D341Med (cell line): ENCODE measurements around the gene OXER1.

Source experiments
- DNase-seq: peaks from one replicate; pipeline ENCODE4 v3.0.0; 2012; ENCODE audit warnings: low spot score

OXER1 gene

DNA sequence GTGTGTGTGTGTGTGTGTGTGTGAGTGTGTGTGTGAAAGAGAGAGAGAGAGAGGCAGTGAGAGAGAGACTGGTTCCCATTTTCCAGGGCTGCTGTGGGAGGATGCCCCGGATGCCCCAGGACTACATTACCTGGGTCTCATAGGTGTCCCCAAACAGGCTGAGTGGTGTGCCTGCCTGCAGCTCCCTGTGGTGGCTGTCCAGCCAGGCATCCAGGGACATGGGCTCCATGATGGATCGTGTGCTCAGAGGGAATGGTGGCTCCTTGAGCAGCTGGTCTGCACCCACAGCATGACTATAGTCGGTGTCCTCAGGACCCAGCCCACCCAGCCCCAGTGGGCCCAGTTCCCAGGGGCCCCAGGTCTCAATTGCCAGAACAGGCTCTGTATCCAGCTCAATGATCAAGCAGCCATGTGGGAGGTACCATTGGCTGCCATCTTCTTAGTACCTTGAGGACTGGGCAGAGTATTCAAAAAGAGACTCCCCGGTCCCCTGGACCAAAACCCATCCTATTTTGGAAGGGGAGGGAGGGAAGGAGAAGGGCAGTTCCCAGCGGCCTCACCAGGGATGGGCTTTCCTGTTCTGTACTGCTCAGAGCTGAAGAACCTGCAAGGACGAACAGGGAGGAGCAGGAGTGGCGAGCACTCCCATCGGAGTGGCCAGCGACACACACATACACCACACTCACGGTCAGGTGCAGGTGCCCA, 5.8 kb upstream of the OXER1 start:
- no peak for DNase-seq

DNA sequence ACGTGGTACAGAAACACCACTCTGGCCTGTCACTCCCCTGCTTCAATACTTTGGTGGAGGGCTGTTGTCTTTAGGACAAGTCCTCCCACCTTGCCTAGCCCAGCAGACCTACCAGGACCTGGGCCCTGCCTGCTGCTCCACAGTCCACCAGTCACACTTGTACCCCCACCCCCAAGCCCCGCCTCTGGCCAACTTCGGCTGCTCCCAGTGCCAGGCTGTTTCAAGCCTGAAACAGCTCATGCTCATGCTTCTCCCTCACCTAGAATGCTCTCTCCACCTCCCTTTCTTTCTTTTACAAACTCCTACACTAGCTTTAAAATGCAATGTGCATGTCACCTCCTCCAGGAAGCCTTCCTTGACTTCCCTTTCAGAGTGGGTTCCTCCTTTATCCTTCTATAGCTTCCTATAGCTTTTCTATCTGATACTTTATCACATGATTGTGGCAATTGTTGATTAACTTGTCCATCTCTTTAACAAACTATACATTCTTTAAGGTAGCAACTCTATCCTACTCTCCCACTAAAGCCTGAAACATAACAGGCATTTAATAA, 4.8 kb upstream of the OXER1 start:
- no peak for DNase-seq

- no peak for DNase-seq
These were observed 4.2 kb upstream of the OXER1 start for GRCh38 chr2:42767899-42768705.

- DNase-seq = no peak
These were observed 3.4 kb upstream of the OXER1 start for GRCh38 chr2:42767080-42767898.

- DNase-seq = no peak
These were observed 1.8 kb upstream of the OXER1 start for GRCh38 chr2:42765686-42766085.

DNA sequence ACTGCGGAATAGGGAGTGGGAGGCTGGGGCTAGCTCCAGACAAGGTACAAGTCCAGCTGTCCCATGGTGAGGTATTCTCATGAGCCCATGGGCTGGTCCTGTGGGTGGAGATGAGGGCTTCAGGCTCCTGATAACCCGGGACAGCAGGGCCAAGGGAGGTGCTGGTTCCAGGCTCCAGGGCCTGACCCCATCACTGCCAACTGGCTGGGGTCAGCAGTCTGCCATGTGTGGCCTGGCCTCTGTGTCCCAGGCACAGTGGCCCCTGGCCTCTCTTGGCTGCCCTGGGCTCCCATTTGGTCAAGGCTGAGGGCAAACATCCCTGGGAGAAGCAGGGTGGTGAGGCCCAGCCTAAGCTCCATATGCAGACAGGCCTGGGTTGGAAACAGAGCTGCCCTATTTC, 966 bp upstream of the OXER1 start:
- DNase-seq = no peak

GRCh38 chr2:42762823-42763804, 821 bp downstream of the OXER1 start:
- no peak for DNase-seq

GRCh38 chr2:42762155-42762554, 1.8 kb downstream of the OXER1 start:
- DNase-seq = no peak

DNA sequence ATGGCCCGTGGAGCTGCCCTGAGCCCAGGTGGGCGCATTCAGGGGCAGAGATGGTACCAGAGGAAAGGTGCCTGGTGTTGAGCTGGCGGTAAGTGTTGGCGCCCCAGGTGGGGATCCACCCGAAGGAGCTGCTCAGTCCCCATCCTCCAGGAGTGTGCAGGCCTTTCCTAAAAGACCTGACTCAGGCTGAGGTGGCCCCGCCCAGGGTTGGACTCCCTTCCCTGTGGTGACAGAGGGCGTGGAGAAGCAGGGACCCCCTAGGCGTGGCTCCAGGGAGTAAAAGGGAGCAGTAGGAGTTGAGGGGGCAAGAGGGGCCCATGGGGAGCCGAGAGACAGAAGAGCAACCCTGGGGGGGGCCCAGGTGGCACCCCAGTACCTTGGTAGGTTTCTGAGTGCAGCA, 2.4 kb downstream of the OXER1 start:
- no peak for DNase-seq

DNA sequence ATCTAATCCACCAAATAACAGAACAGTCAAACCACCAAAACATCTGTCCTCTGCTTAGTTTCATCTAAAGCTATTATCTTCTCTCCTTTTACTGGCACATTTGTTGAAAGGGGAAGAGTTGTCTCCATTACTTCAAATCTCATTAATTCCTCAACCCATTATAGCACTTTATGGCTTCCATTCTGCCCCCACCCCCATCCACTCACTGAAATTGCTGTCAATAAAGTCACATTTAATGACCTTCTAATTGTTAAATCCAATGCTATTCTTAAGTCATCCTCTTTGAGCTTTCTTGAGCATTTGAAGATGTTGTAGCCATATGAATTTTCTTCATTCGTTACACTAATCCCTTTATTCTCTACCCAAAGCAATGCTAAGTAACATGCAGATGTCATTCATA, 5.2 kb downstream of the OXER1 start:
- no peak for DNase-seq

DNA sequence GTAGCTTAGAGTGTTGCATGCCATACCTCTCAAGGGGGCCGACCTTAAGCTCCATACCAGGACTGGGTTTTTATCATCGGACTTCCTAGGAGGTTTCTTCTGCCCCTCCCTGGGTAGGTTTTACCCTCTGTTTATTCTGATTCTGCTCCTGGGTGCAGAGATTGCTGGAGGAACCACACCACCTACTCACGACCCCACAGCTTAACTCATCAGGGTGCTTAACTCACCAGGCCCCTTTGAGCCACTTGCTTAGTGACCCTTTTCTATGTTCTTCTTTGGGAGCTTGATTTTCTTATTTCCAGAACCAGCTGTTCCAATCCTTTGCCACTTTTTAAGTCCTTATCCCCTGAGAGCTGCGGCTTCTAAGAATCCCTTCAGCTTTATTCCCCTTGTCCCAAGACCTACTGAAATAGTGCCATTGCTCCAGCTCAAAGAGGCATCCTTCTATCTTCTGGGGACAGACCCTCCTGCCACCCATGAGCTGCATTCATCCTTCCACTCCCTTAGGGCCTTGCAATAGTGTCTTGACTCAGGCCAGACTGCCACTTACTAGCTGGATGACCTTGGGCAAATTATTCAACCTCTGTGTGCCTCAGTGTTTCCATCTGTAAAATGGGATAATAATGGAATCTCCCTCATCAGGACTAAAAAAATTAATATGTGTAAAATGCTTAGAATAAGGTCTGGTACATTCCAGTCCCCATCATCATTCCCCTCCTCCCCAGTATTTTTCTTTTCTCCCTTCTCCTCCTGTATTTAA, 5.8 kb downstream of the OXER1 start:
- DNase-seq = no peak

- no peak for DNase-seq
These were observed 6.9 kb downstream of the OXER1 start for GRCh38 chr2:42756966-42757513.

GRCh38 chr2:42756150-42756775, 7.7 kb downstream of the OXER1 start:
- DNase-seq = no peak

DNA sequence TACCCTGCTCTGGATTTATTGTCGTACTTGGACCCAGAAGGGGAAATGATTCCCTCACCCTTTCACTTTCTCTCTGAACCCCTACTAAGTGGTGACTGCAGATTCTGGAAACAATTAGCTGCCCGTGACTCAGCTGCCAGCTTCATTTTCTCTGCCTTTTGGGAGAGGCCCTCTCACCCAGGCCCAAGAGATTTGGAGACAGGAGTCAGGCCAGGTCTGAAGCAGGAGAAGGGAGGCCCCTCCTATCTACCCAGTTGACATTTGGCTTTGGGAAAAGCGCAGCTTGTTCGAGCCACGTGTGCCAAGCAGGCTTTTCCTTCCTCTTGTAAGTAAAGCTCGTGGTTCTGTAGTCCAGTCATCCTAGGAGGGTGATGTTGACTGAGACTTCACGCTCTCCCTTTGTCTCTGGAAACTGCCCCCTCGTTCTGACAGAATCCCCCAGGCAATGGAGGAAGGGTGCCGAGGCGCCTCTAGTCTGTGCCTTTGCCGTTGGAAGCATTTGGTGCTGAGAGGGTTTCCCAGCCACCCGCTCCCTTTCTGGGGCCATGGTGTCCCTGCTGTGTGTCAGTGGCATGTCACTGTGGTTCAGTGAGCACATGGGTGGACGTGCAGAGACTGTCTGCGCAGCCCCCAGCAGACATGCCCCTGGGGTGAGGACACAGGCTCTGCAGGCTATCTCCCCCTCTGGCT, 8.6 kb downstream of the OXER1 start:
- no peak for DNase-seq

DNA sequence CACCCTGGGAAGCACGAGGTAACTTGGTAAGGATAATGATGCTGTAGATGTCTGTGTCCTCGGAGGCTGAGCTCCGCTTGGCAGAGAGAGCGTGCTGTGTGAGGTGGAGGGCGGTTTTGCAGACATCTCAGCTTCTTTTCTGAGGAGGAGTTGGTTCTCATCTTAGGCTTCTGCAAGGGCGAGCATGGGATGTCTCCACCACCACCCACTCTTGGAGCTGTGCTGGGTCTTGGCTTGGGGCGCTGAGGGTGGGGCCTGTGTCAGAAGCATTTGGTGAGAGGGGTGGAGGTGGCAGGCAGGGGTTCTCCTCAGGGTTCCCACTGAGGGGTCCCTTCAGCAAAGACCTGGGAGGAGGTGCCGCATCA, 9.2 kb downstream of the OXER1 start:
- no peak for DNase-seq

DNA sequence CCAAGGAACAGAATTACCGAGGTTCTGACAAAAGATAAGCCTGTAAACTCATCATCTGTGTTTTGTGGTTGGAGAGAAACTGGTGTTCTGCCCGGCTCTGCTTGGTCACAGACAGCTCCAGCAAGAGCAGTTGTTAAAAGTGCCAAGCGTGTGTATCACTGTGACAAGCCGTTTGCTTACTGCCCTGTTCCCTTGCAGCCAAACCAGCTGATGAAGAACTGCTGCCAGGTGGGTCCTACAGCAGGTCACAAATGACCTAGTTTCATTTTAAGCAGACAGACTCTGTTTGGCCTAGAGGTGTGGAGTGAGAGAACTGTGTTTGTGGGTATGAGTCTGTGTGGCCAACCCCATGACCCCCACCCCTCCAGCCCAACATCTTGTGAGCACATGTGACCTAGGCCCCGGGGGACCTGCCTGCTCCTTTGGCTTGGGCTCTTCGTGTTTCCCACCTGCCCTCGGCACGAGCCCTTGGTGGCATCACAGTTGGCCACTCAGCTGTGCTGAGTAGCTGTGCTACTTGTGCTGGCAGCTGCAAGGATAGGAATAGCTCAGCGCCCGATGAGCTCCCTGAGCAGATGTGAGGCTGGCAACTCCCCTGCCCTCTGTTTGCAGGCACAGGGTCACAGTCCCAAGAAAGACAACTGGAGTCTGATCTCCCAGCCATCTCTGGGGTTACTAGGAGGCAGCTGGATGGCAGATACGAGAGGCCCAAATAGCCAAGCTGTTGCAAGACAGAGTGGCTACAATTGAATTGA, 9.7 kb downstream of the OXER1 start:
- no peak for DNase-seq

GRCh38 chr2:42752816-42753813, 10.8 kb downstream of the OXER1 start:
- no peak for DNase-seq
